ENCODE data around the gene E2F7.

GRCh38 chr12:77104792-77105191 is 39.4 kb upstream of the E2F7 start:
- TF ChIP-seq CTCF (IDR thresholded peaks at IDR 0.05; ENCODE audit: low read depth, low read length) (no peak), EZH2phosphoT487 (IDR thresholded peaks at IDR 0.05; ENCODE audit: low read depth) (no peak)

Data from OCI-LY3 (cell line).